ENCODE results near the gene CCDC17.
A peak's percentile ranks its signal among the peaks of the same experiment; 100 is the strongest.

Gene CCDC17

GRCh38 chr1:45658171-45658570 is 34.3 kb upstream of the CCDC17 start:
- Histone ChIP-seq H3K4me1 (no peaks in the 10 kb centered on the region), H3K27ac (no peak overlapping the region), H3K4me3 (no peak overlapping the region), H3K9ac (no peak overlapping the region), H3K4me2 (no peak overlapping the region), H3K27me3 (no peaks in the 10 kb centered on the region), H3K36me3 (peaks cover 85 to 100% (median 97%) of the 10 kb centered on the region in 11 experiments), H3K9me3 (replicated peaks in 1 of 11) (no peaks in the 10 kb centered on the region), H4K20me1 (peaks cover 40 to 99% (median 54%) of the 10 kb centered on the region in 11 experiments)
- TF ChIP-seq Cebpa-rat (IDR thresholded peaks at IDR 0.05): no peak

- Histone ChIP-seq H3K36me3 (peaks cover 99 to 100% (median 100%) of the 10 kb centered on the region in 11 experiments), H3K9me3 (replicated peaks in 1 of 11) (no peaks in the 10 kb centered on the region), H3K4me1 (no peaks in the 10 kb centered on the region), H3K27ac (no peak overlapping the region), H3K4me3 (no peak overlapping the region), H3K9ac (no peak overlapping the region), H4K20me1 (peaks cover 25 to 99% (median 44%) of the 10 kb centered on the region in 11 experiments), H3K4me2 (no peak overlapping the region), H3K27me3 (no peaks in the 10 kb centered on the region)
- no peak for TF ChIP-seq Cebpa-rat (IDR thresholded peaks at IDR 0.05)
Observed at GRCh38 chr1:45656573-45657226, 32.8 kb upstream of the CCDC17 start.

GRCh38 chr1:45654540-45655280 is 30.9 kb upstream of the CCDC17 start:
- peak in 2 of 11 experiments; percentile 21 to 31; a peak in 1 of 22 replicates for TF ChIP-seq Cebpa-rat (IDR thresholded peaks at IDR 0.05)

GRCh38 chr1:45647248-45648021 is 23.6 kb upstream of the CCDC17 start:
- Histone ChIP-seq H3K27me3 (no peaks in the 10 kb centered on the region), H3K9ac (peak overlapping the region in 3 of 11 experiments; percentile 13 to 37 (median 18); a peak in 5 of 22 replicates), H3K4me2 (peak overlapping the region in 5 of 11 experiments; percentile 27 to 64 (median 48); a peak in 9 of 22 replicates), H4K20me1 (peaks cover 13 to 100% (median 60%) of the 10 kb centered on the region in 11 experiments; a peak in 17 of 22 replicates), H3K4me1 (peaks cover 0 to 42% (median 18%) of the 10 kb centered on the region in 10 experiments; a peak in 15 of 20 replicates), H3K36me3 (peaks cover 66 to 94% (median 86%) of the 10 kb centered on the region in 11 experiments), H3K9me3 (replicated peaks in 1 of 11) (no peaks in the 10 kb centered on the region), H3K27ac (peak overlapping the region in 6 of 11 experiments; percentile 2 to 47 (median 28); a peak in 5 of 22 replicates), H3K4me3 (no peak overlapping the region)
- no peak for TF ChIP-seq Cebpa-rat (IDR thresholded peaks at IDR 0.05)

More at GRCh38 chr1:45654540-45655280, 30.9 kb upstream of the CCDC17 start:
- Histone ChIP-seq H3K27me3 (no peaks in the 10 kb centered on the region), H4K20me1 (peaks cover 6 to 99% (median 29%) of the 10 kb centered on the region in 11 experiments; a peak in 17 of 22 replicates), H3K4me1 (no peaks in the 10 kb centered on the region), H3K27ac (no peak overlapping the region), H3K4me2 (no peak overlapping the region), H3K36me3 (peaks cover 99 to 100% (median 100%) of the 10 kb centered on the region in 11 experiments), H3K4me3 (no peak overlapping the region), H3K9ac (no peak overlapping the region), H3K9me3 (replicated peaks in 1 of 11) (no peaks in the 10 kb centered on the region)

GRCh38 chr1:45644661-45645060 is 20.8 kb upstream of the CCDC17 start:
- Histone ChIP-seq H3K27me3 (no peaks in the 10 kb centered on the region), H3K9ac (no peak overlapping the region), H3K4me2 (no peak overlapping the region; a peak in 1 of 22 replicates), H3K4me1 (peaks cover 0 to 42% (median 20%) of the 10 kb centered on the region in 10 experiments; a peak in 15 of 20 replicates), H3K4me3 (no peak overlapping the region), H3K36me3 (peaks cover 66 to 94% (median 86%) of the 10 kb centered on the region in 11 experiments), H3K27ac (no peak overlapping the region), H4K20me1 (peaks cover 12 to 98% (median 51%) of the 10 kb centered on the region in 11 experiments; a peak in 16 of 22 replicates), H3K9me3 (replicated peaks in 1 of 11) (no peaks in the 10 kb centered on the region)
- TF ChIP-seq Cebpa-rat (IDR thresholded peaks at IDR 0.05): no peak

GRCh38 chr1:45643978-45644377 is 20.1 kb upstream of the CCDC17 start:
- Histone ChIP-seq H3K4me2 (no peak overlapping the region), H3K4me1 (peaks cover 0 to 41% (median 20%) of the 10 kb centered on the region in 10 experiments; a peak in 15 of 20 replicates), H3K9ac (no peak overlapping the region), H3K4me3 (no peak overlapping the region), H3K27me3 (no peaks in the 10 kb centered on the region), H3K36me3 (peaks cover 66 to 94% (median 86%) of the 10 kb centered on the region in 11 experiments), H4K20me1 (peaks cover 12 to 96% (median 50%) of the 10 kb centered on the region in 11 experiments; a peak in 16 of 22 replicates), H3K27ac (no peak overlapping the region), H3K9me3 (replicated peaks in 1 of 11) (no peaks in the 10 kb centered on the region)
- no peak for TF ChIP-seq Cebpa-rat (IDR thresholded peaks at IDR 0.05)

GRCh38 chr1:45643321-45643720 is 19.5 kb upstream of the CCDC17 start:
- H3K4me3 ChIP-seq: no peak overlapping the region

GRCh38 chr1:45640293-45640692 is 16.4 kb upstream of the CCDC17 start:
- no peak for TF ChIP-seq Cebpa-rat (IDR thresholded peaks at IDR 0.05)
- Histone ChIP-seq H3K4me3 (no peak overlapping the region), H4K20me1 (peaks cover 0 to 92% (median 26%) of the 10 kb centered on the region in 11 experiments; a peak in 11 of 22 replicates), H3K9ac (no peak overlapping the region), H3K9me3 (replicated peaks in 1 of 11) (no peaks in the 10 kb centered on the region), H3K4me1 (peaks cover 0 to 10% (median 6%) of the 10 kb centered on the region in 10 experiments; a peak in 10 of 20 replicates), H3K27ac (no peak overlapping the region), H3K27me3 (no peaks in the 10 kb centered on the region), H3K36me3 (peaks cover 86 to 98% (median 89%) of the 10 kb centered on the region in 11 experiments), H3K4me2 (no peak overlapping the region)

More at GRCh38 chr1:45643321-45643720, 19.5 kb upstream of the CCDC17 start:
- Histone ChIP-seq H4K20me1 (peaks cover 7 to 96% (median 47%) of the 10 kb centered on the region in 11 experiments; a peak in 16 of 22 replicates), H3K27ac (no peak overlapping the region), H3K9me3 (replicated peaks in 1 of 11) (no peaks in the 10 kb centered on the region), H3K27me3 (no peaks in the 10 kb centered on the region), H3K9ac (no peak overlapping the region), H3K36me3 (peaks cover 66 to 94% (median 86%) of the 10 kb centered on the region in 11 experiments), H3K4me2 (no peak overlapping the region), H3K4me1 (peaks cover 0 to 35% (median 20%) of the 10 kb centered on the region in 10 experiments; a peak in 15 of 20 replicates)
- TF ChIP-seq Cebpa-rat (IDR thresholded peaks at IDR 0.05): no peak

Measured in BLaER1 treated with 17β-estradiol and CSF1 and Interleukin-3, amounts not matched to agents 10 nM and 100 nM (cell line).